GM12878 (cell line): ENCODE data around the gene VSTM2B. TPM values are rescaled to one million over a fixed set of nuclear protein-coding genes. Genes with fewer than 3 reads are reported as not detected.
A peak's percentile ranks its signal among the peaks of the same experiment; 100 is the strongest.

Experiments used
- CREM ChIP-seq: IDR thresholded peaks from 2 replicates; pipeline ENCODE4 v1.6.1; 2014; ENCODE audit warnings: antibody characterized with exemption, low read depth
- DPF2 ChIP-seq: fragments of 450-650 bp; IDR thresholded peaks from 2 replicates; pipeline ENCODE4 v1.6.1; 2017; ENCODE audit warnings: mild to moderate bottlenecking
- E4F1 ChIP-seq: fragments of 450-650 bp; IDR thresholded peaks from 2 replicates; pipeline ENCODE4 v1.6.1; 2018; ENCODE audit warnings: borderline replicate concordance, mild to moderate bottlenecking; ENCODE audit not compliant: partially characterized antibody
- EED ChIP-seq: sonication (generic); IDR thresholded peaks from 2 replicates; pipeline ENCODE4 v1.6.1; 2016; ENCODE audit warnings: antibody characterized with exemption, low read depth
- ESRRA ChIP-seq: IDR thresholded peaks from 2 replicates; pipeline ENCODE4 v1.6.1; 2012; ENCODE audit warnings: mild to moderate bottlenecking, low read length, improper control_type of control experiment
- RFX5 ChIP-seq: IDR thresholded peaks from 2 replicates; pipeline ENCODE4 v1.6.1; 2011; ENCODE audit warnings: low read depth, low read length, improper control_type of control experiment
- SP1 ChIP-seq: IDR thresholded peaks from one replicate; pipeline ENCODE4 v1.6.1; 2011; ENCODE audit warnings: low read depth, low read length
- polyA plus RNA-seq, 11 experiments: library from polyadenylated mRNA; depleted of rRNA in 4 of 11; unstranded in 6 of 11; stranded (reverse) in 5 of 11; fragments of >200 nt; fragmentation: Nextera tagmentation in 4 of 11; fragmentation: Illumina TruSeq in 1 of 11; extraction: Ambion mirVana in 4 of 11; extraction: Trizol in 1 of 11; gene quantifications; 1 replicate in 1 of 11; 2 replicates in 10 of 11; pipeline versions ENCODE4 v1.2.1 to v1.2.3, GENCODE V29; 2011 to 2016; ENCODE audit warnings: inconsistent platforms in 2 of 11, missing spikeins in 2 of 11, low read depth in 1 of 11
- total RNA-seq, 4 experiments: library from RNA; depleted of rRNA in 3 of 4; stranded (reverse); fragments of >200 nt in 3 of 4; fragmentation: Illumina TruSeq in 1 of 4; extraction: Trizol in 1 of 4; gene quantifications; 2 replicates each; pipeline versions ENCODE4 v1.2.1 to v1.2.3, GENCODE V29; 2013 to 2021
- TF ChIP-seq, protein P1 (sequence below): fragments of 450-650 bp; formaldehyde crosslinking; IDR thresholded peaks from 2 replicates; pipeline ENCODE4 v1.4.0; 2020; ENCODE audit warnings: mild to moderate bottlenecking, moderate library complexity
- TF ChIP-seq, protein P2 (sequence below), 3 experiments: IDR thresholded peaks in 2 of 3; conservative IDR thresholded peaks in 1 of 3; 2 replicates each; pipeline ENCODE4 v1.5.1; 2011; ENCODE audit warnings: low read depth in 3 of 3, low read length in 3 of 3, mild to moderate bottlenecking in 3 of 3, control low read depth in 2 of 3, moderate library complexity in 2 of 3, inconsistent platforms in 1 of 3, mixed read lengths in 1 of 3; ENCODE audit not compliant: control insufficient read depth in 2 of 3, insufficient read depth in 1 of 3; ENCODE audit errors: extremely low read depth in 1 of 3
- TF ChIP-seq, protein P3 (sequence below): fragments of 450-650 bp; IDR thresholded peaks from 2 replicates; pipeline ENCODE4 v1.6.1; 2017; ENCODE audit warnings: antibody characterized with exemption, mild to moderate bottlenecking, moderate library complexity
- TF ChIP-seq, protein P4 (sequence below): fragments of 450-650 bp; IDR thresholded peaks from 2 replicates; pipeline ENCODE4 v1.6.1; 2018; ENCODE audit warnings: mild to moderate bottlenecking, low read depth, moderate library complexity; ENCODE audit not compliant: partially characterized antibody
- TF ChIP-seq, protein P5 (sequence below): fragments of 450-650 bp; IDR thresholded peaks from 2 replicates; pipeline ENCODE4 v1.6.1; 2016; ENCODE audit warnings: mild to moderate bottlenecking

VSTM2B gene
- total and polyA plus RNA-seq, 10 of the 15 experiments (the other 5 are each of a cell fraction or from before 2014, with no cell fraction given), result not detected

GRCh38 chr19:29610574-29611271 is 84.9 kb downstream of the VSTM2B start (continued):
- TF ChIP-seq E4F1, result no peak
- TF ChIP-seq RFX5, result no peak
- TF ChIP-seq, protein P1, sequence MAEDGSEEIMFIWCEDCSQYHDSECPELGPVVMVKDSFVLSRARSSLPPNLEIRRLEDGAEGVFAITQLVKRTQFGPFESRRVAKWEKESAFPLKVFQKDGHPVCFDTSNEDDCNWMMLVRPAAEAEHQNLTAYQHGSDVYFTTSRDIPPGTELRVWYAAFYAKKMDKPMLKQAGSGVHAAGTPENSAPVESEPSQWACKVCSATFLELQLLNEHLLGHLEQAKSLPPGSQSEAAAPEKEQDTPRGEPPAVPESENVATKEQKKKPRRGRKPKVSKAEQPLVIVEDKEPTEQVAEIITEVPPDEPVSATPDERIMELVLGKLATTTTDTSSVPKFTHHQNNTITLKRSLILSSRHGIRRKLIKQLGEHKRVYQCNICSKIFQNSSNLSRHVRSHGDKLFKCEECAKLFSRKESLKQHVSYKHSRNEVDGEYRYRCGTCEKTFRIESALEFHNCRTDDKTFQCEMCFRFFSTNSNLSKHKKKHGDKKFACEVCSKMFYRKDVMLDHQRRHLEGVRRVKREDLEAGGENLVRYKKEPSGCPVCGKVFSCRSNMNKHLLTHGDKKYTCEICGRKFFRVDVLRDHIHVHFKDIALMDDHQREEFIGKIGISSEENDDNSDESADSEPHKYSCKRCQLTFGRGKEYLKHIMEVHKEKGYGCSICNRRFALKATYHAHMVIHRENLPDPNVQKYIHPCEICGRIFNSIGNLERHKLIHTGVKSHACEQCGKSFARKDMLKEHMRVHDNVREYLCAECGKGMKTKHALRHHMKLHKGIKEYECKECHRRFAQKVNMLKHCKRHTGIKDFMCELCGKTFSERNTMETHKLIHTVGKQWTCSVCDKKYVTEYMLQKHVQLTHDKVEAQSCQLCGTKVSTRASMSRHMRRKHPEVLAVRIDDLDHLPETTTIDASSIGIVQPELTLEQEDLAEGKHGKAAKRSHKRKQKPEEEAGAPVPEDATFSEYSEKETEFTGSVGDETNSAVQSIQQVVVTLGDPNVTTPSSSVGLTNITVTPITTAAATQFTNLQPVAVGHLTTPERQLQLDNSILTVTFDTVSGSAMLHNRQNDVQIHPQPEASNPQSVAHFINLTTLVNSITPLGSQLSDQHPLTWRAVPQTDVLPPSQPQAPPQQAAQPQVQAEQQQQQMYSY (CRISPR knock-in tag), result no peak
- TF ChIP-seq DPF2, result peak; percentile 58
- TF ChIP-seq ESRRA, result no peak
- no peak for TF ChIP-seq CREM
- TF ChIP-seq, protein P2, sequence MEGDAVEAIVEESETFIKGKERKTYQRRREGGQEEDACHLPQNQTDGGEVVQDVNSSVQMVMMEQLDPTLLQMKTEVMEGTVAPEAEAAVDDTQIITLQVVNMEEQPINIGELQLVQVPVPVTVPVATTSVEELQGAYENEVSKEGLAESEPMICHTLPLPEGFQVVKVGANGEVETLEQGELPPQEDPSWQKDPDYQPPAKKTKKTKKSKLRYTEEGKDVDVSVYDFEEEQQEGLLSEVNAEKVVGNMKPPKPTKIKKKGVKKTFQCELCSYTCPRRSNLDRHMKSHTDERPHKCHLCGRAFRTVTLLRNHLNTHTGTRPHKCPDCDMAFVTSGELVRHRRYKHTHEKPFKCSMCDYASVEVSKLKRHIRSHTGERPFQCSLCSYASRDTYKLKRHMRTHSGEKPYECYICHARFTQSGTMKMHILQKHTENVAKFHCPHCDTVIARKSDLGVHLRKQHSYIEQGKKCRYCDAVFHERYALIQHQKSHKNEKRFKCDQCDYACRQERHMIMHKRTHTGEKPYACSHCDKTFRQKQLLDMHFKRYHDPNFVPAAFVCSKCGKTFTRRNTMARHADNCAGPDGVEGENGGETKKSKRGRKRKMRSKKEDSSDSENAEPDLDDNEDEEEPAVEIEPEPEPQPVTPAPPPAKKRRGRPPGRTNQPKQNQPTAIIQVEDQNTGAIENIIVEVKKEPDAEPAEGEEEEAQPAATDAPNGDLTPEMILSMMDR (IDR thresholded peaks at IDR 0.05 in 2 of 3, conservative IDR thresholded peaks at IDR 0.05 in 1 of 3; ENCODE audit: control insufficient read depth in 2 of 3, extremely low read depth in 1 of 3, insufficient read depth in 1 of 3, low read depth in 3 of 3, low read length in 3 of 3), result peak; percentile 87 to 98 (median 92); a peak in 5 of 6 replicates
- TF ChIP-seq, protein P3, sequence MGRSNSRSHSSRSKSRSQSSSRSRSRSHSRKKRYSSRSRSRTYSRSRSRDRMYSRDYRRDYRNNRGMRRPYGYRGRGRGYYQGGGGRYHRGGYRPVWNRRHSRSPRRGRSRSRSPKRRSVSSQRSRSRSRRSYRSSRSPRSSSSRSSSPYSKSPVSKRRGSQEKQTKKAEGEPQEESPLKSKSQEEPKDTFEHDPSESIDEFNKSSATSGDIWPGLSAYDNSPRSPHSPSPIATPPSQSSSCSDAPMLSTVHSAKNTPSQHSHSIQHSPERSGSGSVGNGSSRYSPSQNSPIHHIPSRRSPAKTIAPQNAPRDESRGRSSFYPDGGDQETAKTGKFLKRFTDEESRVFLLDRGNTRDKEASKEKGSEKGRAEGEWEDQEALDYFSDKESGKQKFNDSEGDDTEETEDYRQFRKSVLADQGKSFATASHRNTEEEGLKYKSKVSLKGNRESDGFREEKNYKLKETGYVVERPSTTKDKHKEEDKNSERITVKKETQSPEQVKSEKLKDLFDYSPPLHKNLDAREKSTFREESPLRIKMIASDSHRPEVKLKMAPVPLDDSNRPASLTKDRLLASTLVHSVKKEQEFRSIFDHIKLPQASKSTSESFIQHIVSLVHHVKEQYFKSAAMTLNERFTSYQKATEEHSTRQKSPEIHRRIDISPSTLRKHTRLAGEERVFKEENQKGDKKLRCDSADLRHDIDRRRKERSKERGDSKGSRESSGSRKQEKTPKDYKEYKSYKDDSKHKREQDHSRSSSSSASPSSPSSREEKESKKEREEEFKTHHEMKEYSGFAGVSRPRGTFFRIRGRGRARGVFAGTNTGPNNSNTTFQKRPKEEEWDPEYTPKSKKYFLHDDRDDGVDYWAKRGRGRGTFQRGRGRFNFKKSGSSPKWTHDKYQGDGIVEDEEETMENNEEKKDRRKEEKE, result no peak
- no peak for TF ChIP-seq SP1
- TF ChIP-seq, protein P4, sequence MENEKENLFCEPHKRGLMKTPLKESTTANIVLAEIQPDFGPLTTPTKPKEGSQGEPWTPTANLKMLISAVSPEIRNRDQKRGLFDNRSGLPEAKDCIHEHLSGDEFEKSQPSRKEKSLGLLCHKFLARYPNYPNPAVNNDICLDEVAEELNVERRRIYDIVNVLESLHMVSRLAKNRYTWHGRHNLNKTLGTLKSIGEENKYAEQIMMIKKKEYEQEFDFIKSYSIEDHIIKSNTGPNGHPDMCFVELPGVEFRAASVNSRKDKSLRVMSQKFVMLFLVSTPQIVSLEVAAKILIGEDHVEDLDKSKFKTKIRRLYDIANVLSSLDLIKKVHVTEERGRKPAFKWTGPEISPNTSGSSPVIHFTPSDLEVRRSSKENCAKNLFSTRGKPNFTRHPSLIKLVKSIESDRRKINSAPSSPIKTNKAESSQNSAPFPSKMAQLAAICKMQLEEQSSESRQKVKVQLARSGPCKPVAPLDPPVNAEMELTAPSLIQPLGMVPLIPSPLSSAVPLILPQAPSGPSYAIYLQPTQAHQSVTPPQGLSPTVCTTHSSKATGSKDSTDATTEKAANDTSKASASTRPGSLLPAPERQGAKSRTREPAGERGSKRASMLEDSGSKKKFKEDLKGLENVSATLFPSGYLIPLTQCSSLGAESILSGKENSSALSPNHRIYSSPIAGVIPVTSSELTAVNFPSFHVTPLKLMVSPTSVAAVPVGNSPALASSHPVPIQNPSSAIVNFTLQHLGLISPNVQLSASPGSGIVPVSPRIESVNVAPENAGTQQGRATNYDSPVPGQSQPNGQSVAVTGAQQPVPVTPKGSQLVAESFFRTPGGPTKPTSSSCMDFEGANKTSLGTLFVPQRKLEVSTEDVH, result no peak
- TF ChIP-seq EED, result no peak
- TF ChIP-seq, protein P5, sequence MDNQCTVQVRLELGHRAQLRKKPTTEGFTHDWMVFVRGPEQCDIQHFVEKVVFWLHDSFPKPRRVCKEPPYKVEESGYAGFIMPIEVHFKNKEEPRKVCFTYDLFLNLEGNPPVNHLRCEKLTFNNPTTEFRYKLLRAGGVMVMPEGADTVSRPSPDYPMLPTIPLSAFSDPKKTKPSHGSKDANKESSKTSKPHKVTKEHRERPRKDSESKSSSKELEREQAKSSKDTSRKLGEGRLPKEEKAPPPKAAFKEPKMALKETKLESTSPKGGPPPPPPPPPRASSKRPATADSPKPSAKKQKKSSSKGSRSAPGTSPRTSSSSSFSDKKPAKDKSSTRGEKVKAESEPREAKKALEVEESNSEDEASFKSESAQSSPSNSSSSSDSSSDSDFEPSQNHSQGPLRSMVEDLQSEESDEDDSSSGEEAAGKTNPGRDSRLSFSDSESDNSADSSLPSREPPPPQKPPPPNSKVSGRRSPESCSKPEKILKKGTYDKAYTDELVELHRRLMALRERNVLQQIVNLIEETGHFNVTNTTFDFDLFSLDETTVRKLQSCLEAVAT, result no peak
